ENCODE data around the gene KIF3A.

DNA sequence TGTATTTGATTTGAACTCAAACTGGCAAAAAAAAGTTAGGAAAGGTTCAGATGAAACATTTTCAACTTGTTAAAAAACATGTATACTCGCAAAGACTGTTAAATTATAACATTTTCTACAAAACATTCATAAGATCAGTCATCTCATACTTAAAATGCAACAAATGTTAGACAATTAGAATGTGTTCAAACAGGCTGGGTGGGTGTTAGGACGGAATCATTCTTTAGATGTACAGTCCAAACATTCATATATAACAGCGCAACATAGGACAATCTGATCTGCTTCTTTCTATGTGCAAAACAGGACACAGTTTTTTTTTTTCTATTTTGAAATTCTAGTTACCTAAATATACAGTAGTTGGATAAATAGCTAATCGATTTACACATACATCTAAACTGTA lies 41.4 kb downstream of the KIF3A start:
- TF ChIP-seq HOXA7 (CRISPR knock-in tag; IDR thresholded peaks at IDR 0.05; ENCODE audit: borderline replicate concordance) (no peak), PBX3 (CRISPR knock-in tag; IDR thresholded peaks at IDR 0.05) (no peak)

Measured in HEK293 (cell line).